A549 (cell line): ENCODE measurements around the gene GCM1. TPM values are rescaled to one million over a fixed set of nuclear protein-coding genes. Genes with fewer than 3 reads are reported as not detected.

Experiments
- ATAC-seq, 2 experiments: fragments of 200-7000 bp in 1 of 2; fragments of >200 bp in 1 of 2; cut with Nextera tagmentation in 1 of 2; cut with Tn5 transposase in 1 of 2; 3 replicates each; pipeline versions ENCODE4 v1.8.0 to v1.9.1; 2018 to 2020; ENCODE audit warnings: mild to moderate bottlenecking in 1 of 2, moderate library complexity in 1 of 2
- CTCF ChIA-PET: fragments of 300-600 bp; sonication (Branson Sonifier 250); formaldehyde crosslinking; extraction: SDS; loops from one replicate; lab custom pipeline; 2021; ENCODE audit warnings: antibody characterized with exemption, inconsistent platforms; lab: Yijun Ruan, JAX
- POLR2A ChIA-PET: fragments of 350-600 bp; formaldehyde crosslinking; extraction: SDS; loops from one replicate; lab custom pipeline; 2021; ENCODE audit warnings: antibody characterized with exemption, inconsistent platforms; lab: Yijun Ruan, JAX
- DNase-seq, 2 experiments: peaks; one replicate each; pipeline versions ENCODE4 v3.0.0 to v3.0.0-alpha.2; 2011 to 2016; ENCODE audit warnings: low read depth in 1 of 2, low spot score in 1 of 2
- FAIRE-seq: peaks from 2 replicates; lab custom pipeline; 2011; peaks lifted over from hg19 to GRCh38; lab: Jason Lieb, UNC
- H3K27ac ChIP-seq, 2 experiments: fragments of >200 bp; sonication (Bioruptor Twin); formaldehyde crosslinking; 3 replicates each; pipeline ENCODE4 v1.5.1; 2016 to 2017
- H3K4me1 ChIP-seq: fragments of >200 bp; sonication (Bioruptor Twin); formaldehyde crosslinking; 3 replicates; pipeline ENCODE4 v1.6.1; 2016
- H3K4me2 ChIP-seq: fragments of >200 bp; sonication (Bioruptor Twin); formaldehyde crosslinking; 3 replicates; pipeline ENCODE4 v1.6.1; 2016
- H3K4me3 ChIP-seq: fragments of >200 bp; sonication (Bioruptor Twin); formaldehyde crosslinking; 3 replicates; pipeline ENCODE4 v1.5.1; 2016
- H3K9me3 ChIP-seq: fragments of >200 bp; sonication (Bioruptor Twin); formaldehyde crosslinking; 3 replicates; pipeline ENCODE4 v1.6.1; 2016
- BHLHE40 ChIP-seq: IDR thresholded peaks from 2 replicates; pipeline ENCODE4 v1.6.1; 2012; ENCODE audit warnings: low read depth, low read length, inconsistent platforms
- CBX2 ChIP-seq: fragments of 200-600 bp; sonication (generic); IDR thresholded peaks from 2 replicates; pipeline ENCODE4 v1.6.1; 2016; ENCODE audit warnings: low read depth, mild to moderate bottlenecking, borderline replicate concordance
- CEBPB ChIP-seq, 2 experiments: fragments of >200 bp in 1 of 2; sonication (Bioruptor Twin) in 1 of 2; formaldehyde crosslinking in 1 of 2; IDR thresholded peaks; 2 replicates each; pipeline ENCODE4 v1.6.1; 2012 to 2016
- CHD4 ChIP-seq: fragments of 200-600 bp; sonication (generic); IDR thresholded peaks from 2 replicates; pipeline ENCODE4 v1.6.1; 2016; ENCODE audit warnings: antibody characterized with exemption, mild to moderate bottlenecking, borderline replicate concordance
- EP300 ChIP-seq, 2 experiments: fragments of >200 bp; sonication (Bioruptor Twin); formaldehyde crosslinking; IDR thresholded peaks; 2 replicates in 1 of 2; 3 replicates in 1 of 2; pipeline ENCODE4 v1.6.1; 2016 to 2017
- ESRRA ChIP-seq: fragments of 150-350 bp; IDR thresholded peaks from 2 replicates; pipeline ENCODE4 v1.6.1; 2014; ENCODE audit warnings: mild to moderate bottlenecking, low read length, borderline replicate concordance
- FOSB ChIP-seq: fragments of 250-450 bp; sonication (Bioruptor Pico); IDR thresholded peaks from 2 replicates; pipeline ENCODE4 v1.5.0; 2020; ENCODE audit warnings: mild to moderate bottlenecking, moderate library complexity
- FOXS1 ChIP-seq: fragments of 250-450 bp; sonication (Bioruptor Pico); IDR thresholded peaks from 2 replicates; pipeline ENCODE4 v1.5.0; 2020; ENCODE audit warnings: mild to moderate bottlenecking, moderate library complexity
- GATA3 ChIP-seq: IDR thresholded peaks from 2 replicates; pipeline ENCODE4 v1.6.1; 2012; ENCODE audit warnings: borderline replicate concordance
- HDAC2 ChIP-seq: fragments of 200-600 bp; sonication (generic); IDR thresholded peaks from 2 replicates; pipeline ENCODE4 v1.6.1; 2016
- HOXB5 ChIP-seq: fragments of 250-450 bp; sonication (Bioruptor Pico); IDR thresholded peaks from 2 replicates; pipeline ENCODE4 v1.5.0; 2020; ENCODE audit warnings: mild to moderate bottlenecking, moderate library complexity
- JUN ChIP-seq, 2 experiments: fragments of >200 bp; sonication (Bioruptor Twin); formaldehyde crosslinking; IDR thresholded peaks; 2 replicates in 1 of 2; 3 replicates in 1 of 2; pipeline ENCODE4 v1.6.1; 2016 to 2017
- MAFK ChIP-seq: fragments of 450-650 bp; IDR thresholded peaks from 2 replicates; pipeline ENCODE4 v1.6.1; 2014; ENCODE audit not compliant: partially characterized antibody
- MYC ChIP-seq: IDR thresholded peaks from 2 replicates; pipeline ENCODE4 v1.6.1; 2012; ENCODE audit warnings: mild to moderate bottlenecking, inconsistent platforms, low read length, improper control_type of control experiment, borderline replicate concordance
- NPAS2 ChIP-seq: fragments of 250-450 bp; sonication (Bioruptor Pico); IDR thresholded peaks from 2 replicates; pipeline ENCODE4 v1.8.0; 2022; ENCODE audit warnings: mild to moderate bottlenecking, moderate library complexity, borderline replicate concordance
- POLR2AphosphoS2 ChIP-seq: conservative IDR thresholded peaks from 2 replicates; pipeline ENCODE4 v1.6.1; 2012; ENCODE audit warnings: low read length, improper control_type of control experiment, inconsistent platforms
- RCOR1 ChIP-seq: fragments of 150-350 bp; IDR thresholded peaks from 2 replicates; pipeline ENCODE4 v1.6.1; 2014; ENCODE audit warnings: antibody characterized with exemption, low read length, low read depth
- RNF2 ChIP-seq: fragments of 200-600 bp; sonication (generic); IDR thresholded peaks from 2 replicates; pipeline ENCODE4 v1.6.1; 2016; ENCODE audit warnings: low read depth, mild to moderate bottlenecking, antibody characterized with exemption, moderate library complexity, borderline replicate concordance
- TFCP2L1 ChIP-seq: fragments of 250-450 bp; sonication (Bioruptor Pico); IDR thresholded peaks from 2 replicates; pipeline ENCODE4 v1.5.0; 2021; ENCODE audit warnings: mild to moderate bottlenecking
- TP53 ChIP-seq: fragments of 250-450 bp; sonication (Bioruptor Pico); IDR thresholded peaks from 2 replicates; pipeline ENCODE4 v1.5.0; 2021; ENCODE audit warnings: mild to moderate bottlenecking, moderate library complexity
- ZC3H11A ChIP-seq: fragments of 450-650 bp; IDR thresholded peaks from 2 replicates; pipeline ENCODE4 v1.6.1; 2014; ENCODE audit warnings: antibody characterized with exemption, mild to moderate bottlenecking
- ZSCAN20 ChIP-seq: fragments of 250-450 bp; sonication (Bioruptor Pico); IDR thresholded peaks from 2 replicates; pipeline ENCODE4 v1.8.0; 2022; ENCODE audit warnings: mild to moderate bottlenecking, moderate library complexity
- WGBS: methylation state at CpG from one replicate; pipeline ENCODE4 v1.1.6; 2017; ENCODE audit errors: missing lambda C conversion rate; 5-methylcytosine and 5-hydroxymethylcytosine counted together
- polyA plus RNA-seq, 4 experiments: library from polyadenylated mRNA; depleted of rRNA in 3 of 4; stranded (reverse); fragments of >200 nt; fragmentation: RNase III in 1 of 4; extraction: RNeasy Plus Mini Kit Qiagen cat#74134 plus additional on column Dnase treatment in 1 of 4; gene quantifications; 2 replicates in 3 of 4; 3 replicates in 1 of 4; pipeline ENCODE4 v1.2.3, GENCODE V29; 2011 to 2017
- TF ChIP-seq, protein P1 (sequence below): IDR thresholded peaks from 2 replicates; pipeline ENCODE4 v1.6.1; 2012
- TF ChIP-seq, protein P2 (sequence below): fragments of >200 bp; sonication (Bioruptor Twin); formaldehyde crosslinking; IDR thresholded peaks from 3 replicates; pipeline ENCODE4 v1.5.1; 2016
- TF ChIP-seq, protein P3 (sequence below): IDR thresholded peaks from 2 replicates; pipeline ENCODE4 v1.6.1; 2012; ENCODE audit warnings: low read depth, borderline replicate concordance
- TF ChIP-seq, protein P4 (sequence below): IDR thresholded peaks from 2 replicates; pipeline ENCODE4 v1.6.1; 2012
- TF ChIP-seq, protein P5 (sequence below): fragments of 200-600 bp; sonication (generic); IDR thresholded peaks from 2 replicates; pipeline ENCODE4 v1.6.1; 2016; ENCODE audit warnings: antibody characterized with exemption, mild to moderate bottlenecking, moderate library complexity

The GCM1 gene
- polyA plus RNA-seq, 2 of the 4 experiments (the other 2 are of a cell fraction), result 0.03 to 0.08 TPM

DNA sequence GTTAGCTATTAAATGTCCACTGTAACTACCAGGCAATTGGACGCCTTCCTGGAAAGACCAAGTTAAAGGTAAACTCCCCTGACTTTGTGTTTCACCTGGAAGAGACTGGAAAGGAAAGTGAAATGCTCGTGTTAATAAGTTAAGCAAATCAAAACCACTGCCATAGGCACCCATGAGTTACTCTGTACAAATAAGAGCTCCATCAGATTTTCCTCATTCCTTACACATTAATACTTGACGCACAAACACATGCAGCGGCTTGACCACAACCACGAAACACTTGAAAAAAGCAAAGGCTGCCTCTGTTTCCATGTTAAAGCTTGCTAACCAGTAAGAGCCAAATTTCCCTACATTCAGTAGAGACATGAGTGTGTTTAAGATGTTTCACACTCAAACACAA, 19.8 kb downstream of the GCM1 start:
- no peak for ATAC-seq
- WGBS, result 65% methylated on average over 5 of the region's 5 CpGs
- TF ChIP-seq ZSCAN20, result no peak
- no peak for TF ChIP-seq CEBPB (IDR thresholded peaks at IDR 0.05)
- no peak for TF ChIP-seq FOSB
- no peak for TF ChIP-seq ESRRA
- TF ChIP-seq GATA3, result no peak
- no peak for TF ChIP-seq CHD4
- TF ChIP-seq BHLHE40, result no peak
- TF ChIP-seq TP53 (CRISPR knock-in tag), result no peak
- no peak for TF ChIP-seq HOXB5
- TF ChIP-seq CBX2, result no peak
- no peak for TF ChIP-seq RCOR1
- TF ChIP-seq, protein P1, sequence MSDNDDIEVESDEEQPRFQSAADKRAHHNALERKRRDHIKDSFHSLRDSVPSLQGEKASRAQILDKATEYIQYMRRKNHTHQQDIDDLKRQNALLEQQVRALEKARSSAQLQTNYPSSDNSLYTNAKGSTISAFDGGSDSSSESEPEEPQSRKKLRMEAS, result no peak
- no peak for TF ChIP-seq POLR2AphosphoS2
- no peak for TF ChIP-seq EP300 (IDR thresholded peaks at IDR 0.05)
- no peak for TF ChIP-seq RNF2
- TF ChIP-seq ZC3H11A, result no peak
- no peak for TF ChIP-seq NPAS2 (CRISPR knock-in tag)
- no peak for TF ChIP-seq JUN (IDR thresholded peaks at IDR 0.05)
- no peak for TF ChIP-seq FOXS1 (CRISPR knock-in tag)
- TF ChIP-seq, all 56 proteins: peak for 0
- no peak overlapping the region for H3K4me2 ChIP-seq
- no peak overlapping the region for H3K27ac ChIP-seq
- H3K4me3 ChIP-seq, result no peak overlapping the region
- CTCF ChIA-PET, result interaction anchor here (0.9 kb wide), 1 partner anchor 43 kb away, joined by 3 read pairs; no protein-coding TSS in a partner anchor
- no peaks in the 10 kb centered on the region for H3K4me1 ChIP-seq
- H3K9me3 ChIP-seq, result no peaks in the 10 kb centered on the region
- DNase-seq, result no peak
- FAIRE-seq, result no peak
- POLR2A ChIA-PET, result no interaction called here

DNA sequence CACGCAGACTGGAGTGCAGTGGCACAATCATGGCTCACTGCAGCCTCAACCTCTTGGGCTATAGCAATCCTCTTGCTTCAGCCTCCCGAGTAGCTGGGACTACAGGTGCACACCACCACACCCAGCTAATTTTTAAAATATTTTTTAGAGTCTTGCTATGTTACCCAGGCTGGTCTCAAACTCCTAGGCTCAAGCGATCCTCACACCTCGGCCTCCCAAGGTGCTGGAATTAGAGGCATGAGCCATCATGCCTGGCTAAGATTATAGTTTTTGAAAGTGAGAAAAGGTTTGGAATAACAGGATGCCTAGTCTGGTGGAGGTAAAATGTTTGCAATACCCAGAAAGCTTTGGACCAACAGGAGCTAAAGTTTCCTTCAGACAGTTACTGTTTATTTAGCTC, 23.4 kb downstream of the GCM1 start:
- FAIRE-seq (no peak), ATAC-seq (no peak), DNase-seq (no peak)
- H3K27ac ChIP-seq, result no peak overlapping the region
- ChIA-PET CTCF (interaction anchor here (1.0 kb wide), 1 partner anchor 9 kb away, joined by 3 read pairs; no protein-coding TSS in a partner anchor), POLR2A (no interaction called here)
- TF ChIP-seq MAFK, result no peak
- 63% methylated on average over 4 of the region's 4 CpGs for WGBS
- no peak overlapping the region for H3K4me2 ChIP-seq
- peaks cover 4% of the 10 kb centered on the region for H3K4me1 ChIP-seq
- H3K4me3 ChIP-seq, result no peak overlapping the region
- H3K9me3 ChIP-seq, result no peaks in the 10 kb centered on the region

DNA sequence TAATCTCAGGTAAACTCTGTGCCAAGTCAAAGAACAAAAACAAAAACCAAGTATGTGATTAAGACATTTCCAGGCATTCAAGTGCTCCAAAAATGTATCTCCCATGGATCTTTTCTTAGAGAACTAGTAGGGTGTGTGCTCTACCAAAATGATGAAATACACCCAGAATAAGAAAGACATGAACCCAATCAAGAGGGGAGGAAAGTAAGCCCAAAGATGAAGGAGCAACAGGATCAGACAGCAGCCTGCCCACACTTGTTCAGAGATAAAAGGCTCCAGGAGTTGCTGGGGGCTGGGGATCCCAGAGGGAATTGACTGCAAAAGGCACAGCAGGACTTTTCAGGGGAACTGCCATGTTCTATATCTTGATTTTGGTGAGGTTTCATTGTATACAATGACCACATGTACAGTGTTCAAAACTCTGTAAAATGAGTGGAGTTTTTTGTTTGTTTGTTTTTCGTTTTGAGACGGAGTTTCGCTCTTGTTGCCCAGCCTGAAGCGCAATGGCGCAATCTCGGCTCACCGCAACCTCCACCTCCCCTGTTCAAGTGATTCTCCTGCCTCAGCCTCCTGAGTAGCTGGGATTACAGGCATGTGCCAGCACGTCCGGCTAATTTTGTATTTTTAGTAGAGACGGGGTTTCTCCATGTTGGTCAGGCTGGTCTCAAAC, 24.4 kb downstream of the GCM1 start:
- H3K4me1 ChIP-seq, result peaks cover 14% of the 10 kb centered on the region
- no peak for DNase-seq
- WGBS, result 89% methylated on average over 10 of the region's 10 CpGs
- H3K4me3 ChIP-seq, result no peak overlapping the region
- ChIA-PET POLR2A (no interaction called here), CTCF (no interaction called here)
- no peak for FAIRE-seq
- ATAC-seq, result no peak
- no peaks in the 10 kb centered on the region for H3K9me3 ChIP-seq
- no peak overlapping the region for H3K4me2 ChIP-seq
- H3K27ac ChIP-seq, result no peak overlapping the region
- TF ChIP-seq JUN (IDR thresholded peaks at IDR 0.05) (no peak), FOXS1 (CRISPR knock-in tag) (no peak), MYC (no peak), EP300 (IDR thresholded peaks at IDR 0.05) (no peak), RNF2 (no peak), CHD4 (no peak), HDAC2 (no peak), FOSB (no peak), TFCP2L1 (no peak), MAFK (no peak), ESRRA (no peak), TP53 (CRISPR knock-in tag) (no peak)
- TF ChIP-seq, protein P2, sequence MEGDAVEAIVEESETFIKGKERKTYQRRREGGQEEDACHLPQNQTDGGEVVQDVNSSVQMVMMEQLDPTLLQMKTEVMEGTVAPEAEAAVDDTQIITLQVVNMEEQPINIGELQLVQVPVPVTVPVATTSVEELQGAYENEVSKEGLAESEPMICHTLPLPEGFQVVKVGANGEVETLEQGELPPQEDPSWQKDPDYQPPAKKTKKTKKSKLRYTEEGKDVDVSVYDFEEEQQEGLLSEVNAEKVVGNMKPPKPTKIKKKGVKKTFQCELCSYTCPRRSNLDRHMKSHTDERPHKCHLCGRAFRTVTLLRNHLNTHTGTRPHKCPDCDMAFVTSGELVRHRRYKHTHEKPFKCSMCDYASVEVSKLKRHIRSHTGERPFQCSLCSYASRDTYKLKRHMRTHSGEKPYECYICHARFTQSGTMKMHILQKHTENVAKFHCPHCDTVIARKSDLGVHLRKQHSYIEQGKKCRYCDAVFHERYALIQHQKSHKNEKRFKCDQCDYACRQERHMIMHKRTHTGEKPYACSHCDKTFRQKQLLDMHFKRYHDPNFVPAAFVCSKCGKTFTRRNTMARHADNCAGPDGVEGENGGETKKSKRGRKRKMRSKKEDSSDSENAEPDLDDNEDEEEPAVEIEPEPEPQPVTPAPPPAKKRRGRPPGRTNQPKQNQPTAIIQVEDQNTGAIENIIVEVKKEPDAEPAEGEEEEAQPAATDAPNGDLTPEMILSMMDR, result no peak
- TF ChIP-seq, protein P3, sequence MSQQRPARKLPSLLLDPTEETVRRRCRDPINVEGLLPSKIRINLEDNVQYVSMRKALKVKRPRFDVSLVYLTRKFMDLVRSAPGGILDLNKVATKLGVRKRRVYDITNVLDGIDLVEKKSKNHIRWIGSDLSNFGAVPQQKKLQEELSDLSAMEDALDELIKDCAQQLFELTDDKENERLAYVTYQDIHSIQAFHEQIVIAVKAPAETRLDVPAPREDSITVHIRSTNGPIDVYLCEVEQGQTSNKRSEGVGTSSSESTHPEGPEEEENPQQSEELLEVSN, result no peak
- TF ChIP-seq, protein P4, sequence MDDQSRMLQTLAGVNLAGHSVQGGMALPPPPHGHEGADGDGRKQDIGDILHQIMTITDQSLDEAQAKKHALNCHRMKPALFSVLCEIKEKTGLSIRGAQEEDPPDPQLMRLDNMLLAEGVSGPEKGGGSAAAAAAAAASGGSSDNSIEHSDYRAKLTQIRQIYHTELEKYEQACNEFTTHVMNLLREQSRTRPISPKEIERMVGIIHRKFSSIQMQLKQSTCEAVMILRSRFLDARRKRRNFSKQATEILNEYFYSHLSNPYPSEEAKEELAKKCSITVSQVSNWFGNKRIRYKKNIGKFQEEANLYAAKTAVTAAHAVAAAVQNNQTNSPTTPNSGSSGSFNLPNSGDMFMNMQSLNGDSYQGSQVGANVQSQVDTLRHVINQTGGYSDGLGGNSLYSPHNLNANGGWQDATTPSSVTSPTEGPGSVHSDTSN, result no peak
- TF ChIP-seq, protein P5, sequence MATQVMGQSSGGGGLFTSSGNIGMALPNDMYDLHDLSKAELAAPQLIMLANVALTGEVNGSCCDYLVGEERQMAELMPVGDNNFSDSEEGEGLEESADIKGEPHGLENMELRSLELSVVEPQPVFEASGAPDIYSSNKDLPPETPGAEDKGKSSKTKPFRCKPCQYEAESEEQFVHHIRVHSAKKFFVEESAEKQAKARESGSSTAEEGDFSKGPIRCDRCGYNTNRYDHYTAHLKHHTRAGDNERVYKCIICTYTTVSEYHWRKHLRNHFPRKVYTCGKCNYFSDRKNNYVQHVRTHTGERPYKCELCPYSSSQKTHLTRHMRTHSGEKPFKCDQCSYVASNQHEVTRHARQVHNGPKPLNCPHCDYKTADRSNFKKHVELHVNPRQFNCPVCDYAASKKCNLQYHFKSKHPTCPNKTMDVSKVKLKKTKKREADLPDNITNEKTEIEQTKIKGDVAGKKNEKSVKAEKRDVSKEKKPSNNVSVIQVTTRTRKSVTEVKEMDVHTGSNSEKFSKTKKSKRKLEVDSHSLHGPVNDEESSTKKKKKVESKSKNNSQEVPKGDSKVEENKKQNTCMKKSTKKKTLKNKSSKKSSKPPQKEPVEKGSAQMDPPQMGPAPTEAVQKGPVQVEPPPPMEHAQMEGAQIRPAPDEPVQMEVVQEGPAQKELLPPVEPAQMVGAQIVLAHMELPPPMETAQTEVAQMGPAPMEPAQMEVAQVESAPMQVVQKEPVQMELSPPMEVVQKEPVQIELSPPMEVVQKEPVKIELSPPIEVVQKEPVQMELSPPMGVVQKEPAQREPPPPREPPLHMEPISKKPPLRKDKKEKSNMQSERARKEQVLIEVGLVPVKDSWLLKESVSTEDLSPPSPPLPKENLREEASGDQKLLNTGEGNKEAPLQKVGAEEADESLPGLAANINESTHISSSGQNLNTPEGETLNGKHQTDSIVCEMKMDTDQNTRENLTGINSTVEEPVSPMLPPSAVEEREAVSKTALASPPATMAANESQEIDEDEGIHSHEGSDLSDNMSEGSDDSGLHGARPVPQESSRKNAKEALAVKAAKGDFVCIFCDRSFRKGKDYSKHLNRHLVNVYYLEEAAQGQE, result no peak
